ENCODE data around the gene GMCL2. TPM values are rescaled to one million over a fixed set of nuclear protein-coding genes. Genes with fewer than 3 reads are reported as not detected.

The GMCL2 gene
- polyA plus RNA-seq, 1 of the 3 experiments (the other 2 are of a cell fraction): not detected

GRCh38 chr5:178180141-178180863 lies 6.9 kb downstream of the GMCL2 start:
- WGBS (ENCODE audit: low lambda C conversion rate): 48% methylated on average over 7 of the region's 9 CpGs

More at GRCh38 chr5:178180141-178180863, 6.9 kb downstream of the GMCL2 start:
- no peaks in the 10 kb centered on the region for H3K36me3 ChIP-seq (replicated peaks in 1 of 2; ENCODE audit: control insufficient read depth in 1 of 2, insufficient read depth in 2 of 2, low read length in 1 of 2)
- no peaks in the 10 kb centered on the region for H3K27me3 ChIP-seq (ENCODE audit: insufficient read depth)
- H3K27ac ChIP-seq (ENCODE audit: low read depth in 2 of 2, low read length in 1 of 2): no peak overlapping the region
- CTCF ChIA-PET: interaction anchor here (1.1 to 1.4 kb wide), 2 partner anchors 16 to 105 kb away, joined by 3 to 6 read pairs; no protein-coding TSS in a partner anchor
- H3K9ac ChIP-seq: no peak overlapping the region
- H3K9me3 ChIP-seq: no peaks in the 10 kb centered on the region
- H3K4me2 ChIP-seq: no peak overlapping the region
- H4K20me1 ChIP-seq (ENCODE audit: insufficient read depth): no peaks in the 10 kb centered on the region
- POLR2A ChIA-PET: no interaction called here
- no peak overlapping the region for H2AFZ ChIP-seq (ENCODE audit: low read depth)
- H3K9me2 ChIP-seq: no peaks in the 10 kb centered on the region
- DNase-seq: no peak
- H3K79me2 ChIP-seq (ENCODE audit: insufficient read depth): no peaks in the 10 kb centered on the region
- H3F3A ChIP-seq (replicated peaks; ENCODE audit: insufficient read depth): no peaks in the 10 kb centered on the region
- no peaks in the 10 kb centered on the region for H3K4me1 ChIP-seq (ENCODE audit: control insufficient read depth in 1 of 2, insufficient read depth in 2 of 2, low read depth in 1 of 2, low read length in 1 of 2)
- no peak for TF ChIP-seq CTCF (IDR thresholded peaks at IDR 0.05)
- TF ChIP-seq RAD21 (IDR thresholded peaks at IDR 0.05; ENCODE audit: low read length): no peak
- TF ChIP-seq TCF12 (IDR thresholded peaks at IDR 0.05): no peak
- no peak for TF ChIP-seq MAX (IDR thresholded peaks at IDR 0.05; ENCODE audit: low read depth)
- TF ChIP-seq ZBTB33 (IDR thresholded peaks at IDR 0.05; ENCODE audit: borderline replicate concordance, low read depth): no peak
- TF ChIP-seq GABPA (IDR thresholded peaks at IDR 0.05; ENCODE audit: low read depth): no peak
- no peak for TF ChIP-seq EZH2phosphoT487 (IDR thresholded peaks at IDR 0.05; ENCODE audit: borderline replicate concordance, low read depth)
- TF ChIP-seq RFX5 (IDR thresholded peaks at IDR 0.05; ENCODE audit: low read length): no peak
- no peak for TF ChIP-seq USF1 (IDR thresholded peaks at IDR 0.05; ENCODE audit: borderline replicate concordance, low read depth)
- TF ChIP-seq CHD2 (IDR thresholded peaks at IDR 0.05; ENCODE audit: low read length, partially characterized antibody): no peak
- TF ChIP-seq TAF1 (IDR thresholded peaks at IDR 0.05; ENCODE audit: borderline replicate concordance, low read depth, low read length): no peak
- TF ChIP-seq TEAD4 (IDR thresholded peaks at IDR 0.05; ENCODE audit: borderline replicate concordance, insufficient read depth): no peak
- TF ChIP-seq IRF3 (IDR thresholded peaks at IDR 0.05; ENCODE audit: low read depth, low read length): no peak
- no peak for TF ChIP-seq FOSL2 (IDR thresholded peaks at IDR 0.05; ENCODE audit: borderline replicate concordance, low read depth)
- TF ChIP-seq FOXJ3 (CRISPR knock-in tag; IDR thresholded peaks at IDR 0.05): no peak
- no peak for TF ChIP-seq SMC3 (IDR thresholded peaks at IDR 0.05; ENCODE audit: low read depth, low read length)
- H3K4me3 ChIP-seq (ENCODE audit: low read depth in 2 of 2, low read length in 1 of 2): no peak overlapping the region
